ENCODE measurements around the gene PITPNC1. TPM values are rescaled to one million over a fixed set of nuclear protein-coding genes. Genes with fewer than 3 reads are reported as not detected.
"Not testable (repeated sequence)": the region's sequence is repeated elsewhere in the genome, so short reads cannot be mapped to it uniquely, and the experiment has no call there.

Gene PITPNC1
- total and polyA plus RNA-seq, 12 donors = 6.6 to 28.0 (median 11.5) TPM

GRCh38 chr17:67403483-67403882, 26.4 kb downstream of the PITPNC1 start:
- Histone ChIP-seq H3K9me3 (no peaks in the 10 kb centered on the region), H3K36me3 (no peaks in the 10 kb centered on the region), H3K27ac (no peak overlapping the region), H3K4me1 (peaks cover 0 to 35% (median 14%) of the 10 kb centered on the region in 9 donors), H3K4me3 (no peak overlapping the region), H3K27me3 (no peaks in the 10 kb centered on the region)
- DNase-seq (no peak), ATAC-seq (no peak)
- TF ChIP-seq CTCF (IDR thresholded peaks at IDR 0.05) = no peak
- WGBS, 2 donors = 90 to 92% methylated on average over 6 of the region's 6 CpGs
- intact Hi-C loops (cut with DNase I) = no loop called here

GRCh38 chr17:67408455-67408830, 31.4 kb downstream of the PITPNC1 start:
- intact Hi-C loops (cut with DNase I); ATAC-seq; DNase-seq: not testable (repeated sequence)

GRCh38 chr17:67411397-67411796, 34.3 kb downstream of the PITPNC1 start:
- intact Hi-C loops (cut with DNase I) = no loop called here
- Histone ChIP-seq H3K4me1 (peaks cover 0 to 11% (median 8%) of the 10 kb centered on the region in 9 donors), H3K27ac (no peak overlapping the region), H3K27me3 (no peaks in the 10 kb centered on the region), H3K36me3 (no peaks in the 10 kb centered on the region), H3K9me3 (peaks cover 0 to 9% (median 0%) of the 10 kb centered on the region in 11 donors), H3K4me3 (no peak overlapping the region)
- WGBS, 2 donors = 92 to 93% methylated on average over 4 of the region's 4 CpGs
- DNase-seq (no peak), ATAC-seq (no peak)
- TF ChIP-seq CTCF (IDR thresholded peaks at IDR 0.05) = no peak

More at GRCh38 chr17:67408455-67408830, 31.4 kb downstream of the PITPNC1 start:
- not testable (repeated sequence) for H3K9me3 ChIP-seq, H3K27me3 ChIP-seq, H3K4me1 ChIP-seq, H3K27ac ChIP-seq, H3K4me3 ChIP-seq, H3K36me3 ChIP-seq
- WGBS, 2 donors = 66 to 82% methylated on average over 3 of the region's 3 CpGs

- ATAC-seq (no peak), DNase-seq (no peak)
- intact Hi-C loops (cut with DNase I) = no loop called here
- Histone ChIP-seq H3K4me1 (peaks cover 0 to 13% (median 8%) of the 10 kb centered on the region in 9 donors), H3K27me3 (no peaks in the 10 kb centered on the region), H3K27ac (no peak overlapping the region), H3K4me3 (no peak overlapping the region), H3K36me3 (no peaks in the 10 kb centered on the region), H3K9me3 (peaks cover 0 to 9% (median 0%) of the 10 kb centered on the region in 11 donors)
- 56 to 60% methylated on average over 4 of the region's 4 CpGs for WGBS, 2 donors
- TF ChIP-seq CTCF (IDR thresholded peaks at IDR 0.05) = no peak
Observed at GRCh38 chr17:67412032-67412431, 35.0 kb downstream of the PITPNC1 start.

GRCh38 chr17:67412941-67413340, 35.9 kb downstream of the PITPNC1 start:
- H3K27me3 ChIP-seq = no peaks in the 10 kb centered on the region
- no peak overlapping the region for H3K4me3 ChIP-seq
- H3K27ac ChIP-seq = no peak overlapping the region
- H3K9me3 ChIP-seq = peaks cover 0 to 9% (median 0%) of the 10 kb centered on the region in 11 donors
- no peaks in the 10 kb centered on the region for H3K36me3 ChIP-seq
- ATAC-seq = no peak
- DNase-seq = no peak
- TF ChIP-seq CTCF (IDR thresholded peaks at IDR 0.05) = no peak
- intact Hi-C loops (cut with DNase I) = no loop called here
- 60 to 66% methylated on average over 2 of the region's 2 CpGs for WGBS, 2 donors
- peaks cover 0 to 13% (median 8%) of the 10 kb centered on the region in 9 donors for H3K4me1 ChIP-seq
